HEK293 (cell line): ENCODE data around the gene SLC38A9.

Source experiments
- GLIS2 ChIP-seq: fragments of 450-650 bp; formaldehyde crosslinking; IDR thresholded peaks from 2 replicates; pipeline ENCODE4 v1.5.1; 2016; ENCODE audit warnings: missing biosample characterization, missing genetic modification characterization
- YY2 ChIP-seq: fragments of 450-650 bp; formaldehyde crosslinking; IDR thresholded peaks from 2 replicates; pipeline ENCODE4 v1.5.1; 2016; ENCODE audit warnings: missing biosample characterization, missing genetic modification characterization
- ZFP41 ChIP-seq: fragments of 450-650 bp; formaldehyde crosslinking; IDR thresholded peaks from 2 replicates; pipeline ENCODE4 v1.5.1; 2016; ENCODE audit warnings: missing biosample characterization, missing genetic modification characterization, borderline replicate concordance
- ZNF76 ChIP-seq: fragments of 450-650 bp; formaldehyde crosslinking; IDR thresholded peaks from 2 replicates; pipeline ENCODE4; 2016; ENCODE audit warnings: low read depth, missing biosample characterization, missing genetic modification characterization, borderline replicate concordance
- ZSCAN18 ChIP-seq: fragments of 450-650 bp; formaldehyde crosslinking; IDR thresholded peaks from 2 replicates; pipeline ENCODE4 v1.5.1; 2016; ENCODE audit warnings: missing biosample characterization, missing genetic modification characterization
- TF ChIP-seq, protein P1 (sequence below): fragments of 450-650 bp; formaldehyde crosslinking; IDR thresholded peaks from 2 replicates; pipeline ENCODE4 v1.5.1; 2017; ENCODE audit warnings: missing biosample characterization, mild to moderate bottlenecking, missing genetic modification characterization, moderate library complexity
- TF ChIP-seq, protein P2 (sequence below): fragments of 450-650 bp; formaldehyde crosslinking; IDR thresholded peaks from 2 replicates; pipeline ENCODE4 v1.5.1; 2016; ENCODE audit warnings: missing biosample characterization, missing genetic modification characterization
- TF ChIP-seq, protein P3 (sequence below): fragments of 450-650 bp; IDR thresholded peaks from 2 replicates; pipeline ENCODE4 v1.5.1; 2018; ENCODE audit warnings: missing biosample characterization, missing genetic modification characterization
- TF ChIP-seq, protein P4 (sequence below): IDR thresholded peaks from 2 replicates; pipeline ENCODE4 v1.6.1; 2011; ENCODE audit warnings: mild to moderate bottlenecking, low read depth, low read length, borderline replicate concordance
- TF ChIP-seq, protein P5 (sequence below): fragments of 450-650 bp; formaldehyde crosslinking; IDR thresholded peaks from 2 replicates; pipeline ENCODE4 v1.5.1; 2016; ENCODE audit warnings: missing biosample characterization, missing genetic modification characterization

GRCh38 chr5:55603922-55604321, 108.2 kb downstream of the SLC38A9 start:
- TF ChIP-seq, protein P1, sequence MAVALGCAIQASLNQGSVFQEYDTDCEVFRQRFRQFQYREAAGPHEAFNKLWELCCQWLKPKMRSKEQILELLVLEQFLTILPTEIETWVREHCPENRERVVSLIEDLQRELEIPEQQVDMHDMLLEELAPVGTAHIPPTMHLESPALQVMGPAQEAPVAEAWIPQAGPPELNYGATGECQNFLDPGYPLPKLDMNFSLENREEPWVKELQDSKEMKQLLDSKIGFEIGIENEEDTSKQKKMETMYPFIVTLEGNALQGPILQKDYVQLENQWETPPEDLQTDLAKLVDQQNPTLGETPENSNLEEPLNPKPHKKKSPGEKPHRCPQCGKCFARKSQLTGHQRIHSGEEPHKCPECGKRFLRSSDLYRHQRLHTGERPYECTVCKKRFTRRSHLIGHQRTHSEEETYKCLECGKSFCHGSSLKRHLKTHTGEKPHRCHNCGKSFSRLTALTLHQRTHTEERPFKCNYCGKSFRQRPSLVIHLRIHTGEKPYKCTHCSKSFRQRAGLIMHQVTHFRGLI (tag by site-specific recombination): no peak
- TF ChIP-seq ZSCAN18 (tag by site-specific recombination) (no peak), GLIS2 (tag by site-specific recombination) (no peak), YY2 (tag by site-specific recombination) (no peak), ZFP41 (tag by site-specific recombination) (no peak), ZNF76 (no peak)
- TF ChIP-seq, protein P2, sequence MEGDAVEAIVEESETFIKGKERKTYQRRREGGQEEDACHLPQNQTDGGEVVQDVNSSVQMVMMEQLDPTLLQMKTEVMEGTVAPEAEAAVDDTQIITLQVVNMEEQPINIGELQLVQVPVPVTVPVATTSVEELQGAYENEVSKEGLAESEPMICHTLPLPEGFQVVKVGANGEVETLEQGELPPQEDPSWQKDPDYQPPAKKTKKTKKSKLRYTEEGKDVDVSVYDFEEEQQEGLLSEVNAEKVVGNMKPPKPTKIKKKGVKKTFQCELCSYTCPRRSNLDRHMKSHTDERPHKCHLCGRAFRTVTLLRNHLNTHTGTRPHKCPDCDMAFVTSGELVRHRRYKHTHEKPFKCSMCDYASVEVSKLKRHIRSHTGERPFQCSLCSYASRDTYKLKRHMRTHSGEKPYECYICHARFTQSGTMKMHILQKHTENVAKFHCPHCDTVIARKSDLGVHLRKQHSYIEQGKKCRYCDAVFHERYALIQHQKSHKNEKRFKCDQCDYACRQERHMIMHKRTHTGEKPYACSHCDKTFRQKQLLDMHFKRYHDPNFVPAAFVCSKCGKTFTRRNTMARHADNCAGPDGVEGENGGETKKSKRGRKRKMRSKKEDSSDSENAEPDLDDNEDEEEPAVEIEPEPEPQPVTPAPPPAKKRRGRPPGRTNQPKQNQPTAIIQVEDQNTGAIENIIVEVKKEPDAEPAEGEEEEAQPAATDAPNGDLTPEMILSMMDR (tag by site-specific recombination): no peak
- TF ChIP-seq, protein P3, sequence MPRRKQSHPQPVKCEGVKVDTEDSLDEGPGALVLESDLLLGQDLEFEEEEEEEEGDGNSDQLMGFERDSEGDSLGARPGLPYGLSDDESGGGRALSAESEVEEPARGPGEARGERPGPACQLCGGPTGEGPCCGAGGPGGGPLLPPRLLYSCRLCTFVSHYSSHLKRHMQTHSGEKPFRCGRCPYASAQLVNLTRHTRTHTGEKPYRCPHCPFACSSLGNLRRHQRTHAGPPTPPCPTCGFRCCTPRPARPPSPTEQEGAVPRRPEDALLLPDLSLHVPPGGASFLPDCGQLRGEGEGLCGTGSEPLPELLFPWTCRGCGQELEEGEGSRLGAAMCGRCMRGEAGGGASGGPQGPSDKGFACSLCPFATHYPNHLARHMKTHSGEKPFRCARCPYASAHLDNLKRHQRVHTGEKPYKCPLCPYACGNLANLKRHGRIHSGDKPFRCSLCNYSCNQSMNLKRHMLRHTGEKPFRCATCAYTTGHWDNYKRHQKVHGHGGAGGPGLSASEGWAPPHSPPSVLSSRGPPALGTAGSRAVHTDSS: no peak
- TF ChIP-seq, protein P4, sequence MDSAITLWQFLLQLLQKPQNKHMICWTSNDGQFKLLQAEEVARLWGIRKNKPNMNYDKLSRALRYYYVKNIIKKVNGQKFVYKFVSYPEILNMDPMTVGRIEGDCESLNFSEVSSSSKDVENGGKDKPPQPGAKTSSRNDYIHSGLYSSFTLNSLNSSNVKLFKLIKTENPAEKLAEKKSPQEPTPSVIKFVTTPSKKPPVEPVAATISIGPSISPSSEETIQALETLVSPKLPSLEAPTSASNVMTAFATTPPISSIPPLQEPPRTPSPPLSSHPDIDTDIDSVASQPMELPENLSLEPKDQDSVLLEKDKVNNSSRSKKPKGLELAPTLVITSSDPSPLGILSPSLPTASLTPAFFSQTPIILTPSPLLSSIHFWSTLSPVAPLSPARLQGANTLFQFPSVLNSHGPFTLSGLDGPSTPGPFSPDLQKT: no peak
- TF ChIP-seq, protein P5, sequence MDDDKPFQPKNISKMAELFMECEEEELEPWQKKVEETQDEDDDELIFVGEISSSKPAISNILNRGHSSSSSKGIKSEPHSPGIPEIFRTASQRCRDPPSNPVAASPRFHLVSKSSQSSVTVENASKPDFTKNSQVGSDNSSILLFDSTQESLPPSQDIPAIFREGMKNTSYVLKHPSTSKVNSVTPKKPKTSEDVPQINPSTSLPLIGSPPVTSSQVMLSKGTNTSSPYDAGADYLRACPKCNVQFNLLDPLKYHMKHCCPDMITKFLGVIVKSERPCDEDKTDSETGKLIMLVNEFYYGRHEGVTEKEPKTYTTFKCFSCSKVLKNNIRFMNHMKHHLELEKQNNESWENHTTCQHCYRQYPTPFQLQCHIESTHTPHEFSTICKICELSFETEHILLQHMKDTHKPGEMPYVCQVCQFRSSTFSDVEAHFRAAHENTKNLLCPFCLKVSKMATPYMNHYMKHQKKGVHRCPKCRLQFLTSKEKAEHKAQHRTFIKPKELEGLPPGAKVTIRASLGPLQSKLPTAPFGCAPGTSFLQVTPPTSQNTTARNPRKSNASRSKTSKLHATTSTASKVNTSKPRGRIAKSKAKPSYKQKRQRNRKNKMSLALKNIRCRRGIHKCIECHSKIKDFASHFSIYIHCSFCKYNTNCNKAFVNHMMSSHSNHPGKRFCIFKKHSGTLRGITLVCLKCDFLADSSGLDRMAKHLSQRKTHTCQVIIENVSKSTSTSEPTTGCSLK (tag by site-specific recombination): no peak
